ENCODE results near the gene POP4.

The POP4 gene

GRCh38 chr19:29576761-29577648 lies 29.1 kb upstream of the POP4 start:
- no peak for DNase-seq (ENCODE audit: low spot score)

DNA sequence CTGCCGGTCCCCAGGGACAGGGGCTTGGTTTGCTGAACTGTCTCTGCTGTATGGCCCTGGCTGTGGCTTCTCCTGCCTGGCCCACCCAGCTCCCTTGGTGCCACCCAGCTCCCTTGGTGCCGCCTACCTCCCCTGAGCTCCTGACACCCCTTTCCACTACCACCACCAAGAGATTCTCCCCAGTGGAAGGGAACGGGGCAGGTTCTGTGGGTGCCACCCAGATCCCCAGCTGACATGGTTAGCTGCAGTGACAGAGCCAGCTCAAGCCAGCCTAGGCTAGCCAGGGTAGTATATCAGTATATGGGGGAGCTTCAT lies 28.5 kb upstream of the POP4 start:
- DNase-seq (ENCODE audit: low spot score): no peak

GRCh38 chr19:29578349-29578748 lies 27.7 kb upstream of the POP4 start:
- DNase-seq (ENCODE audit: low spot score): no peak

GRCh38 chr19:29579308-29579910 lies 26.7 kb upstream of the POP4 start:
- DNase-seq (ENCODE audit: low spot score): no peak

DNA sequence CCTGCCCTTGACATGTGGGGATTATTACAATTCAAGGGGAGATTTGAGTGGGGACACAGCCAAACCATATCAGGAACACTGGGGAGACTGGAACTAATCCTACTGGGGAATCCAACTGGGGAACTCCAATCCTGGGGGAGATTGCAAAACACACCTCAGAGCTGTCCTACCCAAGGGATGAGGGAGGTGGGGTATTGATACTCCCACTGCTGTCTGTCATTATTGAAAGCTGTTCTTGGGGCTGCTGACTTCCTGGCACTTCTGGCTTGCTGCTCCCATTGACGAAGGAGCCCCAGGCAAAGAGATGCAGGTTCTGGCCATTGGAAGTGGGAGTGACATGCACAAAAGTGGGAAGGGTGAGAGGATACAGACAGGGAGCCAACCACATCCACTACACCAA lies 24.7 kb upstream of the POP4 start:
- DNase-seq (ENCODE audit: low spot score): no peak

GRCh38 chr19:29583196-29583999 lies 22.7 kb upstream of the POP4 start:
- no peak for DNase-seq (ENCODE audit: low spot score)

DNA sequence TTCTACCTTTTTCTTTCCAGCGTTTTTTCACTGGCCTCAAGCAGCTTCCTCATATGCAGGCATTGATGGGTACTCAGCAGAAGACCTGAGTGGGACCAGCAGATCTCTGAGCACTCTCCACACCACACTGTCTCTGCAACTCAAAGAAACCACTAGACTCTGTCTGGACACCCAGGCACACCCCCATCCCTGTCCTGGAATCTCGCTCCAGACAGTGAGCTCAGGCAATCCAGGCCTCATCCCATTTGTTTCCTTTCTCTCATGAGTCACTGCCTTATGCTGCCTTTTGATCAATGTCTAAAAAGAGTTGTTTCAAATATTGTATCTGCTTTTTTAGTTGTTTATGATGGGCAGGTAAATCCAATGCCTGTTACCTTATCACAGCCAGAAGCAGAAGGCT lies 19.7 kb upstream of the POP4 start:
- DNase-seq (ENCODE audit: low spot score): no peak

DNA sequence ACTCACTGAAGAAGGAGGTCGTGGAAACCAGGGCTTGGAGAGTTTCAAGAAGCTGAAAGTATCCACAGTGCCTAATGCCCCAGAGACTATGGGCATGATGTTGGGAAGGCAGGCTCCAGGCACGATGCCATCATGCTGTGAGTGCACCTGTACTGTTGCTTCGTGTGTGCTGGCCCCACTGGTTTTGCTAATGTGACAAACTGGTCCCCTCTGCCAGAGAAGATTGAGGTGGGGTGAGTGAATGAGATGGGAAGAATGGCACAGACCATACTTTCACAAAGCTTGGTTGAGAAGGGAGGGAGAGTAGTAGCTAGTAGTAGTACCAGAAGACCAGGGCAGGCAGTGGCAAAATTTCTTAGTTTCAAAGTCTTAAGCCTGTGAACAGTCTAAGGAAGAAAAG lies 19.0 kb upstream of the POP4 start:
- DNase-seq (ENCODE audit: low spot score): no peak

DNA sequence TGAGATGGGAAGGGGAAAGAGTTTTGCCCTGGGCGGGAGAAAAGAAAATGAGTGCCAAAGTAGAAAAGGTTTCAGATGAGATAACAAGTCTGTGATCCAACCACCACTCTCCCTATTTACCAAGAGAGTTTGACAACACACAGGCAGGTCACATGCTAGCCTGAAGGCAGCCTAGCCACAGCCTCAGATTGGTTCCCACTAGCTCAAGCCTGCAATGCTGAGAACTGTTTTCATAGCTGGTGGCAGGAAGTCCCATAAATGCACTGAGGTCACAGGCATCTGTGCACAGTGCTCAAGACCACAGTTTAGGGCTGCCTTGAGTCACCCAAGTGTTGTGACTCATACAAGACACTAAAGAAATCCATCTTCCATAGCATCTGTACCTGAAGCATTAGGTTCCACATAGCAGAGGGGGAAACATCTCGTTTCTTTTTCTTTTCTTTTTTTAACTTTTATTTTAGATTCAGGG lies 18.5 kb upstream of the POP4 start:
- DNase-seq (ENCODE audit: low spot score): no peak

- no peak for DNase-seq (ENCODE audit: low spot score)
Observed at GRCh38 chr19:29588095-29588494, 18.0 kb upstream of the POP4 start.

GRCh38 chr19:29590278-29590677 lies 15.8 kb upstream of the POP4 start:
- no peak for DNase-seq (ENCODE audit: low spot score)

- DNase-seq (ENCODE audit: low spot score): no peak
Observed at GRCh38 chr19:29591670-29592069, 14.4 kb upstream of the POP4 start.

GRCh38 chr19:29593869-29594268 lies 12.2 kb upstream of the POP4 start:
- no peak for DNase-seq (ENCODE audit: low spot score)

- no peak for DNase-seq (ENCODE audit: low spot score)
Observed at GRCh38 chr19:29596080-29596727, 9.9 kb upstream of the POP4 start.

GRCh38 chr19:29596885-29597525 lies 9.1 kb upstream of the POP4 start:
- no peak for DNase-seq (ENCODE audit: low spot score)

- DNase-seq (ENCODE audit: low spot score): no peak
Observed at GRCh38 chr19:29598036-29598435, 8.0 kb upstream of the POP4 start.

DNA sequence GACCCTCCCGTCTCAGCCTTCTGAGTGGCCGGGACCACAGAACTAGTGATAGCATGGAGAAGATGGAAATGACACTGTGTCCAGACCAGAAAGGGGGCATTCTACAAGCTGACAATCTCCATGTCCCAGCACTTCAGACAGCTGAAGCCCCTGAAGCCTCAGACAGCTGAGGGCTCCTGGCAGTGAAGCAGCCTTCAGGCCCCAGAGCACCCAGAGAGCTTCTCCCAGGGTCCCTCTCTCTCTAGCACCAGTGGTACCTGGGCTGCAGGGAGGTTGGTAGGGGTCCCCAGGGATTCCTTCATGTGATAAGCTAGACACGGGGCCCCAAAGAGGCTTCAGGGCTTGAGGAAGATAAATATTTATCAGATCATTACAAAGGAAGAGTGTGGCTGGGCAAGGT lies 7.6 kb upstream of the POP4 start:
- DNase-seq (ENCODE audit: low spot score): no peak

DNA sequence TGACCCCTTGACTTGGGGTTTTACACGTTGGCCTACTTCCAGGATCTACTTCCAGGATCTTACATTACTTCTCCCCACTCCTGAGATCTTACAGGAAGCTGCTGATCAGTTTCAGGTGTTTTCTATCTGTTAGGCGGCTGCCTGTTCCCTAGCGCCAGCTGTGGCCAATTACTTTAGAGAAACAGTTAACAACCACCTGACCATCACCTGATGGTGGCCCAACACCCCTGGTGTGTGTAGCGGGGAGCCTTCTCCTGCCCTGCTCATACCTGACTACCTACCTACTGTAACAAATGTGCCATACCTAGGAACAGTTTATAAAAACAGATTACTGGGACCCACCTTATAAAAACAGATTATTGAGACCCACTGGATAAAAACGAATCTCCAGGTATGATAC lies 2.8 kb upstream of the POP4 start:
- DNase-seq (ENCODE audit: low spot score): no peak

DNA sequence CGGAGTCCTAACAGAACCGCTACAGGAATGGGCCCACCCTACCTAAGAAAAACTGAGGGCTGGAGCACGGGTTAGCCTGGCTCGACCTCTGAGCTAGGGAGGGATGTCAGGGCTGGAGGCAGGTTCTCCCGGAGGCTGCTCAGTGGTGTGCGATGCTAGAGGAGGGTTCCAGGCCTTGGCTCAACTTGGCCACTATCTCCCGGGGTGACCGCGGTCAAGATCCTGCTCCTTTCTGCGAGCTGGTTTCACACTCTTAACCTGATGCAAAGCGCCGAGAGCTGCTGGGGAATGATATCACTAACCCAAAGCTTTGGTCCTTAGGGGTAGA lies 301 bp downstream of the POP4 start:
- no peak for DNase-seq (ENCODE audit: low spot score)

- DNase-seq (ENCODE audit: low spot score): no peak
Observed at GRCh38 chr19:29609636-29610035, 3.6 kb downstream of the POP4 start.

GRCh38 chr19:29610213-29610573 lies 4.1 kb downstream of the POP4 start:
- DNase-seq (ENCODE audit: low spot score): no peak

All from globus pallidus (tissue), 1 donor.